MCF 10A (cell line): ENCODE results near the gene MAP7D1. TPM values are rescaled to one million over a fixed set of nuclear protein-coding genes. Genes with fewer than 3 reads are reported as not detected.
"Not testable (repeated sequence)": the region's sequence is repeated elsewhere in the genome, so short reads cannot be mapped to it uniquely, and the experiment has no call there.

Experiments
- BruUV-seq: library from RNA; stranded (reverse); fragments of 400-500 nt; replicated peaks from 2 replicates; lab custom pipeline; 2021; lab: Mats Ljungman, UMichigan
- CTCF ChIA-PET: fragments of 300-600 bp; sonication (Branson Sonifier 250); formaldehyde crosslinking; extraction: SDS; loops from one replicate; lab custom pipeline; 2021; ENCODE audit warnings: antibody characterized with exemption, inconsistent platforms; lab: Yijun Ruan, JAX
- POLR2A ChIA-PET: fragments of 300-600, 350-650 bp; sonication (Branson Sonifier 250); formaldehyde crosslinking; extraction: SDS; loops from one replicate; lab custom pipeline; 2020; ENCODE audit warnings: antibody characterized with exemption, inconsistent platforms; lab: Yijun Ruan, JAX
- DNase-seq: peaks from one replicate; pipeline ENCODE4 v3.0.0-alpha.2; 2018; ENCODE audit not compliant: unreplicated experiment
- H3K27ac Mint-ChIP-seq: one replicate; pipeline ENCODE4 v1.8.0; 2022; ENCODE audit warnings: mild to moderate bottlenecking, low read depth, mixed read lengths; ENCODE audit not compliant: unreplicated experiment
- H3K27me3 Mint-ChIP-seq: one replicate; pipeline ENCODE4 v1.8.0; 2022; ENCODE audit warnings: mixed read lengths; ENCODE audit not compliant: insufficient read depth, unreplicated experiment
- H3K36me3 Mint-ChIP-seq: one replicate; pipeline ENCODE4 v1.8.0; 2022; ENCODE audit warnings: mild to moderate bottlenecking, moderate library complexity, mixed read lengths; ENCODE audit not compliant: insufficient read depth, unreplicated experiment
- H3K4me1 Mint-ChIP-seq: one replicate; pipeline ENCODE4 v1.8.0; 2022; ENCODE audit warnings: mixed read lengths; ENCODE audit not compliant: insufficient read depth, unreplicated experiment
- H3K4me3 Mint-ChIP-seq: one replicate; pipeline ENCODE4 v1.8.0; 2022; ENCODE audit warnings: mild to moderate bottlenecking, moderate library complexity, mixed read lengths; ENCODE audit not compliant: unreplicated experiment
- H3K9me3 Mint-ChIP-seq: one replicate; pipeline ENCODE4 v1.8.0; 2022; ENCODE audit warnings: mixed read lengths; ENCODE audit not compliant: unreplicated experiment
- intact Hi-C: fragments of 100-400 bp; cut with micrococcal nuclease; formaldehyde crosslinking; loops from 2 replicates; pipeline ENCODE4 v1.14.1; 2022
- total RNA-seq: library from RNA; stranded (reverse); gene quantifications from 2 replicates; pipeline ENCODE4 v1.2.3, GENCODE V29; 2022
- TF ChIP-seq, protein P1 (sequence below): fragments of 200-600 bp; IDR thresholded peaks from one replicate; pipeline ENCODE4 v1.8.0; 2022; ENCODE audit warnings: antibody characterized with exemption, mild to moderate bottlenecking; ENCODE audit not compliant: unreplicated experiment

The MAP7D1 gene
- total RNA-seq, 1 experiment from 2014 or later: 170 TPM

GRCh38 chr1:36157115-36157903 lies 1.3 kb downstream of the MAP7D1 start:
- peaks cover 8% of the 10 kb centered on the region for H3K36me3 Mint-ChIP-seq
- ChIA-PET POLR2A (interaction anchor here (0.7 to 3.3 kb wide), 10 partner anchors 10 to 1652 kb away, joined by 3 to 24 read pairs (median 4); partner anchors contain the start of genes LSM10 and THRAP3), CTCF (interaction anchor here (0.9 to 1.9 kb wide), 3 partner anchors 31 to 128 kb away, joined by 3 to 5 read pairs (median 4); no protein-coding TSS in a partner anchor)
- peak overlapping the region; percentile 86 for H3K4me3 Mint-ChIP-seq
- TF ChIP-seq, protein P1, sequence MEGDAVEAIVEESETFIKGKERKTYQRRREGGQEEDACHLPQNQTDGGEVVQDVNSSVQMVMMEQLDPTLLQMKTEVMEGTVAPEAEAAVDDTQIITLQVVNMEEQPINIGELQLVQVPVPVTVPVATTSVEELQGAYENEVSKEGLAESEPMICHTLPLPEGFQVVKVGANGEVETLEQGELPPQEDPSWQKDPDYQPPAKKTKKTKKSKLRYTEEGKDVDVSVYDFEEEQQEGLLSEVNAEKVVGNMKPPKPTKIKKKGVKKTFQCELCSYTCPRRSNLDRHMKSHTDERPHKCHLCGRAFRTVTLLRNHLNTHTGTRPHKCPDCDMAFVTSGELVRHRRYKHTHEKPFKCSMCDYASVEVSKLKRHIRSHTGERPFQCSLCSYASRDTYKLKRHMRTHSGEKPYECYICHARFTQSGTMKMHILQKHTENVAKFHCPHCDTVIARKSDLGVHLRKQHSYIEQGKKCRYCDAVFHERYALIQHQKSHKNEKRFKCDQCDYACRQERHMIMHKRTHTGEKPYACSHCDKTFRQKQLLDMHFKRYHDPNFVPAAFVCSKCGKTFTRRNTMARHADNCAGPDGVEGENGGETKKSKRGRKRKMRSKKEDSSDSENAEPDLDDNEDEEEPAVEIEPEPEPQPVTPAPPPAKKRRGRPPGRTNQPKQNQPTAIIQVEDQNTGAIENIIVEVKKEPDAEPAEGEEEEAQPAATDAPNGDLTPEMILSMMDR: no peak
- H3K4me1 Mint-ChIP-seq: peaks cover 44% of the 10 kb centered on the region
- intact Hi-C loops: no loop called here
- H3K9me3 Mint-ChIP-seq: no peaks in the 10 kb centered on the region
- BruUV-seq: no TSS peak
- H3K27ac Mint-ChIP-seq: peak overlapping the region; percentile 87
- DNase-seq: peak; percentile 34
- H3K27me3 Mint-ChIP-seq: no peaks in the 10 kb centered on the region

GRCh38 chr1:36157973-36158826 lies 2.2 kb downstream of the MAP7D1 start:
- H3K36me3 Mint-ChIP-seq: peaks cover 13% of the 10 kb centered on the region
- CTCF ChIA-PET: interaction anchor here (0.9 to 1.9 kb wide), 2 partner anchors 30 to 127 kb away, joined by 4 to 5 read pairs; no protein-coding TSS in a partner anchor
- H3K9me3 Mint-ChIP-seq: no peaks in the 10 kb centered on the region
- peak overlapping the region; percentile 86 for H3K4me3 Mint-ChIP-seq
- POLR2A ChIA-PET: interaction anchor here (0.7 to 3.3 kb wide), 6 partner anchors 11 to 1317 kb away, joined by 3 to 24 read pairs (median 4); partner anchors contain the start of genes LSM10 and THRAP3
- peaks cover 53% of the 10 kb centered on the region for H3K4me1 Mint-ChIP-seq
- DNase-seq: no peak
- H3K27me3 Mint-ChIP-seq: no peaks in the 10 kb centered on the region
- H3K27ac Mint-ChIP-seq: peak overlapping the region; percentile 87
- TF ChIP-seq, protein P1: no peak
- intact Hi-C loops: no loop called here
- BruUV-seq: TSS peak; percentile 4

DNA sequence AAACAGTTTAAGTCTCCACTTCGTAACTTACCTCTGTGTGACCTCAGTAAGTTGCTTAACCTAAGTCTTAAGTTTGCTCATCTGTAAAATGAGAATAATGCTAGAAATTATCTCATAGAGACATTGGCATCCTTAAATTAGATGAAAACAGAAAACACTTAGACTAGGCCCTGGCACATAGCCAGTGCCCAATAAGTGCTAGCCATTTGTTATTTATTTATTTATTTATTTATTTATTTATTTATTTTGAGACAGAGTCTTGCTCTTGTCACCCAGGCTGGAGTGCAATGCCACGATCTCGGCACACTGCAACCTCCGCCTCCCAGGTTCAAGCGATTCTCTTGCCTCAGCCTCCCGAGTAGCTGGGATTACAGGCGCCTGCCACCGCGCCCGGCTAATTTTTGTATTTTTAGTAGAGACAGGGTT lies 2.9 kb downstream of the MAP7D1 start:
- DNase-seq, intact Hi-C loops, H3K9me3 Mint-ChIP-seq, BruUV-seq, H3K27me3 Mint-ChIP-seq: not testable (repeated sequence)
- Mint-ChIP-seq H3K27ac (peak overlapping the region; percentile 87), H3K36me3 (peaks cover 13% of the 10 kb centered on the region), H3K4me3 (peak overlapping the region; percentile 86), H3K4me1 (peaks cover 53% of the 10 kb centered on the region)
- ChIA-PET POLR2A (interaction anchor here (1.0 to 6.3 kb wide), 2 partner anchors 9 to 66 kb away, joined by 4 to 94 read pairs; partner anchors contain the start of gene TRAPPC3), CTCF (interaction anchor here (2.5 to 8.1 kb wide), 3 partner anchors 9 to 128 kb away, joined by 18 to 85 read pairs (median 83); partner anchors contain the start of gene TRAPPC3)

- POLR2A ChIA-PET: interaction anchor here (1.0 to 6.3 kb wide), 7 partner anchors 10 to 276 kb away, joined by 3 to 94 read pairs (median 5); partner anchors contain the start of genes AGO1, SH3D21 and TRAPPC3
- intact Hi-C loops: no loop called here
- CTCF ChIA-PET: interaction anchor here (0.7 to 8.1 kb wide), 9 partner anchors 10 to 127 kb away, joined by 3 to 85 read pairs (median 5); partner anchors contain the start of gene TRAPPC3
- TF ChIP-seq, protein P1: no peak
- peaks cover 17% of the 10 kb centered on the region for H3K36me3 Mint-ChIP-seq
- peak overlapping the region; percentile 94 for H3K27ac Mint-ChIP-seq
- peaks cover 61% of the 10 kb centered on the region for H3K4me1 Mint-ChIP-seq
- DNase-seq: no peak
- H3K4me3 Mint-ChIP-seq: no peak overlapping the region
- no TSS peak for BruUV-seq
- H3K9me3 Mint-ChIP-seq: no peaks in the 10 kb centered on the region
- no peaks in the 10 kb centered on the region for H3K27me3 Mint-ChIP-seq
These were observed 3.8 kb downstream of the MAP7D1 start for GRCh38 chr1:36159614-36160387.
